GM18526 (cell line): Measurements from ENCODE around the gene L3MBTL4.

Experiments
- POLR2A ChIP-seq: IDR thresholded peaks from 3 replicates; pipeline ENCODE4 v1.6.1; 2011; ENCODE audit not compliant: insufficient read length; ENCODE audit errors: extremely low read depth

The L3MBTL4 gene

DNA sequence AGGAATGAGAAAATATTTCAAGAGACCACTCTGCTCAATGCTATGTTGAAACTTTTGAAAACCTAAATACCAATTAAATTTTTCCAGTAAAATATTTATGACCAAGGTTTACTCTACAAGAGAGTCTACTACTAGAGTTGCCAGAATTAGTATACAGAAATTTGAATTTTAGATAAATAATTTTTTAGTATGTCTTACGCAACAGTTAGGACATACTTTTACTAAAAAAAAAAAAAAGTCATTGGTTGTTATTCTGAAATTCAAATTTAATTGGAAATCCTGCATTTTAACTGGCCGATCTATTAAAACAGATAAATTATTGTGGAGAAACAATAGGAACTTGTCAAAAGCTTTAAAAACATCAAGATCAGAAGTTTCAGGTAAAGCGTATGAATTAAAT lies 470.3 kb downstream of the L3MBTL4 start:
- TF ChIP-seq POLR2A: no peak

DNA sequence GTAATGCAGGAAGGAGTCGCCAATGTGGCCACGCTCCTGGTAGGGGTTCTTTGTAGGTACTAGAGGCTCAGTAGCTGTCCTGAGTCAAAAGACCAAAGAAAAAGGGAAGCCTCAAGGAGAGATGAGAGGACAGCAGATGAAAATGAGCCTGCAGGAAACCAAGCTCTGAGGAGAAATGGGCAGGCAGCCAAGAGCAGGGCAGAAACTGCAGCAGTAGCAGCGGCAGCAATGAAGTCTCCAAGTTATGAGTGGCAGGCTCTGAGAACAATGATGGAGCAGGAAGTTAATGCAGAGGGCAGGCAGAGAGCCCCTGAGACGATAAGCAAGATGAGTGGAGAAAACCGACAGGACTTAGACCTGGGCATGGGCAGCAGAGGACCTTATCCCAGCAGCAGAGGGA lies 471.2 kb downstream of the L3MBTL4 start:
- no peak for TF ChIP-seq POLR2A

DNA sequence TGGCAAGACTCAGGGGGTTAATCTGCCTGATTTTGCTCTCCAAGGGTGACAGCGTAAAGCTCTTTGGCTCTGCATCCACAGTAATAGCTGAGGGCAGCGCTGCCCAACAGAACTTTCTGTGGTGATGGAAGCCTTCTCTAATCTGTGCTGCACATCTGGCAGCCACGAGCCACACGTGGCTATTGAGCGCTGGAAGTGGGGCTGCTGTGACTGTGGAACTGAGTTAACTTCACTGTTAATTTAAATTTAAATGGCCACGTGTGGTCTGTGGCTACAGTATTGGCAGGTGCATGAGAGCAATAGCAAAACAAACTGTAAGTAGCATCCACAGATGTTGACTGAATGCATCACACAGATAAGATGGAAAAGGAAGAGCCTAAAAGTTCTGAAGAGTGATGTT lies 472.1 kb downstream of the L3MBTL4 start:
- TF ChIP-seq POLR2A: no peak

DNA sequence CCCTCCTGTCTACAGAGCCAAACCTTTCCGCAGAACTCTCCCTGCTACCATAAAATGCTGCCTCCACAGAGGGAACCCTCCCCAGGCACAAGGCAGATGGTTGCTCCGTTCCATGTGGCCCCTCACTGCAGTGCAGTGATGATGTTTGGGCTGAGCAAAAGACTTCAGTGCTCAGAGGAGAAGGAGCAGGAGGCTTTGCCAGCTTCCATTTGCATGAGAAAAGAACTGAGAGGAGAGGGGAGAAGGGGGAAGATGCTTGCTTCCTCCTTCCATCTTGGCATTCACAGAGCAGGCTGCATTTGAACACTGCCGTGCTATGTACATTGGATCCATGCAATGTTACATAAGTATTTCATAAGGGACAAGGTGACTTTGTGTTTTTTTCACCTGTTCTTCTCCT lies 472.8 kb downstream of the L3MBTL4 start:
- no peak for TF ChIP-seq POLR2A

DNA sequence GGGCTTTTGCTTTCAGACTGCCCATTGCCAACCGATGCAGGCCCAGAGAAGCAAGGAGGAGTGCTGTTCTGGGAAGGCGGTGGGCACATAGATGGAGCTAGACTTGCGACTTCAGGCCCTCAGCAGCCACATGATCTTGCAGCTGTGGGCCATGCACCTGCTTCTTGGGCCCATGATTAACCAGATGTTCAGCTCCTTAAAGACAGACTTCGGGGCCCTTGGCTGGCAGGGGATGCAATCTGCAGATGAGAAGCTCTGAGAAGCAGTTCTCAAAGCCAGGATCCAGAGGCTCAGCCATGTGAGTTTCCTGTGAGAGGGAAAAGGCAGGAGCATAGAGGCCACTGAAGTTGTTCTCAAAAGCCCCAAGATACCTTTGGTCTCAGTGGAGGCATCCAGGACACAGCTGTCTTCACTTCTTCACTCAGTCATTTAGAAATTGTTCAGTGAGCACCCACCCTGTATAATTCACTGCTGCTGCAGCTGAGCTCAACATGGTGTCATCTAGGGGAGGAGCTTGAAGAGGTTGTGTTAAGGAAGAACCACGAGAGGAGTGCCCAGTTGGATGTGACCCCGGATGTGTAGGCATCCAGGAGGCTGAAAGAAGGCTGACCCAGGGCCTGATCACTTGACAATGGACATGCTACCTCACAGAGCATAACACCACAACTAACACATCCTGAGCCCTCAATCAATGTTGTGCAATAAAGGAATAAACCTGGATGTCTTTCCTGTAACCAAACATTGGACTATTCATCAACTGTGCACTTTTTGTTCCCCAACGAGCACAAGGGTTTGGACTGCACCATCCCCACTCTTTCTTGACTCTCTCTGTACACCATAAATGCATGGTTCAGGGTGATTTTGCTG lies 474.7 kb downstream of the L3MBTL4 start:
- no peak for TF ChIP-seq POLR2A

DNA sequence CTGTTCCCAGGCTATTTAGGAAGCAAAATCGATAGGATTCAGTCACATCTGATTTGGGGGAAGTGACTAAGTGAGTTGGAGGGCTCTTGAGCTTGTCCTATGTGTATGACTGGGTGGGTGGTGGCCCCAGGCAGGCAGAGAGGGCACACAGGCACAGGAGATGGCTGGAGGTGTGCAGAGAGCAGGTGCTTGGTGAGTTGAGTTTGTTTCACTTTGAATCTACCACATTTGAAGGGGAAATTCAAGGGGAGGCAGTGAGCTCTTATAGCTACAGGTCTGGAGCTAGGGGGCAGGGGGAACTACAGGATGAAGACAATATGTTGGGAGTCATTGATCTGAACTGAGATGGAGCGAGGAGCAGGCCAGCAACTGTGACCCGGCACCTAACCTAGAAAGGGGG lies 476.9 kb downstream of the L3MBTL4 start:
- no peak for TF ChIP-seq POLR2A

DNA sequence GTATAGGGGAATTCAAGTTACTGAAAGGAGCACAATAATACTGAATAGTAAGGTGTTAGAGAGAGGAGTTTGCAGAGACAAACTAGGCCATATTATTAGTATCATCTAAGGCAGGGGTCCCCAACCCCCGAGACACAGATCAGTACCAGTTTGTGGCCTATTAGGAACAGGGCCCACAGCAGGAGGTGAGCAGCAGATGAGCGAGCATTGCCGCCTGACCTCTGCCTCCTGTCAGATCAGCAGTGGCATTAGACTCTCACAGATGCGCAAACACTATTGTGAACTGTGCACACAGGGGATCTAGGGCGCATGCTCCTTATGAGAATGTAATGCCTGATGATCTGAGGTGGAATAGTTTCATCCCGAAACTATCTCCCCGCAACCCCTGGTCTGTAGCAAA lies 477.6 kb downstream of the L3MBTL4 start:
- no peak for TF ChIP-seq POLR2A

DNA sequence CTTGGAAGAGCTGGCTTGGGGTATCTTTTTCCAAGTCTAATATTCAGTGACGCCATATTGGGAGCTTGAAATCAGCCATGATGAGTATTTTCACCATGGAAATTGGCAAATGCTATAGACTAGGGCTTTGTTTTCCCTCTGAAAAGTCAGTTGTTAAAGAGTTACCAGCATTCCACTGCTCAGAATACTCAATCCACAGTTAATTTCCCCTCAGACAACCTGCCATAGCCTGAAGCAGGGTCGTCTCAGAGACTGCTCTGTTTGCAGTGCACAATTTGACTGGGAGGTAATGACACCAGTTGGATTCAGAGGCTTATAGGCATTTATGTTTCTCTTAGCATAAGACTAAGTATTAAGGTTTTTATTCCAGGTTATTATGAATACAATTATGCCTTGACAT lies 483.9 kb downstream of the L3MBTL4 start:
- TF ChIP-seq POLR2A: no peak

DNA sequence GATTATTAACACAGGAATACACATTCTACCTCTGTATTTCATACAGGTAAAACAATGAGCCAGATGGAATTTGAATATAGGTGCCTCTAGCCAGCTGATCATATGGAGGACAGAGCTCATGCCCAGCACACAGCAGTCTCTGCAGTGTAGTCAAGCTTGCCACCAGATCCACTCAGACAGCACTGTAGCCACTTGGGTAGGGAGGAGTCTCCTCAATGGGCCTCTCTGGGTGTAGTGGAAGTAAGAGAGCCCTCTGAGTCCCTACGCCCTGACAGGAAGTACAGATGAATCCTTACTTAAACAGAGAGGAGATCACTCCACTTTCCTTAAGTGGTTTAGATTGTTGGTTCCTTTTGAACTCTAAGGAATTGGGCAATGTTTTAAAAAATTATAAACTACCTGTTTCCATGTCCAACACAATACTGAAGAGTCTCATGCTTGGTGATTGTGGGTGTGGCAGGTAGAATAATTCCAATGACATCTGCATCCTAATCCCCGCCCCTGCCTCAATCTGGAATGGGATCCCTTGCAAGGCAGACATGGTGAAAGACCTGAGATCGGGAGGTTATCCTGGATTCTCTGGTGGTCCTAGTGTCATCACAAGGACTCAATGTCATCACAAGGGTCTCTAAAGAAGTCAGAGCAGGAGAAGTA lies 496.4 kb downstream of the L3MBTL4 start:
- no peak for TF ChIP-seq POLR2A

DNA sequence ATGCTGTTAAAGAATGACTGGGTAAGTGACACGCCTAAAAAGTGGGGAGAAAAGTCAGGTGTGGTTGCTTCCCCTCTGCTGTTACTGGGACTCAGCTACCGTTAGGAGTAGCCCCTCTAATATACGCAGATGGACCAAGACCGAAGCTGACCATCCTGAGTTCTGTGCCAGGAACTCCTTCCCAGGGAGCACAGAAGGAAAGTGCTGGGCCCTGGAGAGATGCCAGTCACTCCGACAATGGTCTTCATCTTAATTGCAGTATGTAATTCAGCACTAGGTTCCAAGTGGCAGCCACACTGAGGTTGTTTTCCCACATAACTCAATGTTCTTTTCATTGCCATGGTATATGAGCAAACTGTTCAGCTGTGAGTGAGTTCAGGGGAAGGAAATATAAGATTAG lies 499.8 kb downstream of the L3MBTL4 start:
- no peak for TF ChIP-seq POLR2A

DNA sequence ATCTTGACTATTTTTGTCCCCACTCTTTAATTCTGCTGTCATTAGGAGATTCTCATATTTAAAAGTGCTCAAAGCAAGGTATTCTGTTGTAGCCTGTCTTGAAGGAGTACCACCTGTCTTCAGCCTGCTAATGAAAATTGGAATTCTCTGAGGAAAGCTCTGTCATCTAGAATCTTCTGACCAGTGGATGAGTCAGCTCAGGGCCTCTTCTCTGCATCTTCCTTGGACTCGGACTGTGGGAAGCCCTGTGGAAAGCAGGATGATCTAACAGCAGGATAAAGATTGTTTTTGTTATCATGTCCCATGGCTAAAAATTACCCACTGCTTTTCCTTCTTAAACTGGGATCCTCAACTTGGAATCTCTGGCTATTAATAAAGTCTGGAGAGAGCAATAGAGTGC lies 500.7 kb downstream of the L3MBTL4 start:
- no peak for TF ChIP-seq POLR2A

DNA sequence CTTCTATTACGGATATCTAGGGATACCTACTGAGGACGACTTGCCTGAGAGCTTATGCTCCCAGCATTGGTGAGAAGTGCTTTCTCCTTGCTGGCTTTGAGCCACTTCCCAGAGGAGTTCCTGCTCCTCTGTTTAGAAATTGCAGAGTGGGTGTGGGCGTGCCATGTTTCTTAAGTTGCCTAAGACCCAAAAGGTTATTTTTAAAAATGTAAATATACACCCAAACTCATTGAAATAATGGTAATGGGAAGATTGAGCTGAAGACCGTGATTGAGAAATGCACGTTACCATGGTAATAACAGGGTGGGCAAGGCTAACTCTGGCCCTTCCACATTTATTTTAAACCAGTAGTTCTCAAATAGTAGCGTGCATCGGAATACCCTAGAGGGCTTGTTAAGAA lies 502.1 kb downstream of the L3MBTL4 start:
- no peak for TF ChIP-seq POLR2A

DNA sequence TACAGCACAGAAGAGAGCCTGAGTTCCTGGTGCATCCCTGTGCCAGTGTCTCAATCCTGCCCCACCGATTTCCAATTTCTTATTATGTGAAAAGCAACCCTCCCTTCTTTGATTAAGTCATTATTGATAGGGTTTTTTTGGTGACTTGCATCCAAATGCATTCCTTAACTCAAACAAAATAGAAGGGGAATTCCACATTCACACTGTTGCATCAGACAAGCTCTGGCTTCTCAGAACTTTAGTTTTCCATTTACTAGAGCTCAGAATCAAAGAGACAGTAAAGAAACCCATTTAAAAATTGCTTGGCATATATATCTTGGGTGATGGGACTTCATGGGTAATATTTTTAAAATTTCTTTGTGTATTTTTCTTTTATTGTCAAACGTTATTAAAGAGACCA lies 505.6 kb downstream of the L3MBTL4 start:
- no peak for TF ChIP-seq POLR2A
